Dedifferentiated amniotic fluid mesenchymal stem cell (primary cell): ENCODE measurements around the gene PNPLA7.

Experiments used
- DNase-seq: peaks from one replicate; pipeline ENCODE4 v3.0.0-alpha.2; 2016; ENCODE audit errors: extremely low spot score

Gene PNPLA7

GRCh38 chr9:137494550-137495351, 55.5 kb downstream of the PNPLA7 start:
- no peak for DNase-seq

GRCh38 chr9:137494104-137494544, 56.1 kb downstream of the PNPLA7 start:
- no peak for DNase-seq

DNA sequence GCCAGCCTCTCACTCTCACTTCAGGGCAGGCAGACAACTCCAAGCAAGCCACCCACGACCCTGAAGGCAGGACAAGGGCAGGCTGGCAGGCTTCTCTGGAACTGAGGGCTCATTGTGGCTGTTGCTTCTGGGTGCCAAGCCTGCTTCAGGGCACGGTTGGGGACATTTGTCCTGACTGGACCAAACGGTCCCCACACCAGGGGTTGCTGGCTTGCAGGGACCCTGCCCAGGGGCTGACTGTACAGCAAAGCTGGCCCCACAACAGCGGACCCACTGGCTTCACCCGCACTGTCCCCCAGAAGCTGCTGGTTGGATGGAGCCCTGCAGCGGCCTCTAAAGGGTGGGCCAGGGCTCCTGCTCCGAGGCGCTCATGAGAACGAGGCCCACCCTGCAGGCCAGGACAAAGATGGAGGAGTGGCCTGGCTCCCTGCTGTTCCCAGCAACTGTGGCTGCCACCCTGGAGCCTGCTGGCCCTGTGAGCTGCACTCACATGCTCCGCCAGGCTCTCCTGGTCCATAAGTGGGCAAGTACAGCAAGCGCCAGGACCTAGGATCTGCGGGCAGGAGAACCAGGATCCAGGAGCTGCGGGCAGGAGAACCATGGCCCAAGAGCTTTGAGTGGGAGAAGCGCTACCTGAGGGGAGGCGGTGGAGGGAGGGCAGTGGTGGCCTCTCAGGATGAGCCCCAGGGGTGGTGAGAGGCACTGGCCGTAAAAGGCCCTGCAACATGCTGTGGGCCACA, 56.7 kb downstream of the PNPLA7 start:
- DNase-seq = no peak

GRCh38 chr9:137492464-137493363, 57.5 kb downstream of the PNPLA7 start:
- DNase-seq = no peak

GRCh38 chr9:137491735-137492432, 58.3 kb downstream of the PNPLA7 start:
- DNase-seq = no peak

GRCh38 chr9:137490532-137491186, 59.5 kb downstream of the PNPLA7 start:
- DNase-seq = no peak

DNA sequence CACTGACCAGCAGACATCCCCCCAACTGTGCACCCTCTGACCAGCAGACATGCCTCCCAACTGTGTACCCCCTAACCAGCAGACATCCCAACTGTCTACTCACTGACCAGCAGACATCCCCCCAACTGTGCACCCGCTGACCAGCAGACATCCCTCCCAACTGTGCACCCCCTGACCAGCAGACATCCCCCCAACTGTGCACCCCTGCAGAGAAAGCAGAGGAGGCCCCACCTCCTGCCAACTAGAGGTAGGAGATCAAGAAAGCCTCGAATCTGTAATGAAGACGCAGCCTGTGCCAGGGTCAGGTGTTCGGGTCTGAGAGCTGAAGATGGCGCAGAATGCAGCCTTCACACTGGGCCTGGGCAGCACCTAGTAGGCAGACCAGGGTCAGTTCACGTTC, 61.3 kb downstream of the PNPLA7 start:
- DNase-seq = no peak

DNA sequence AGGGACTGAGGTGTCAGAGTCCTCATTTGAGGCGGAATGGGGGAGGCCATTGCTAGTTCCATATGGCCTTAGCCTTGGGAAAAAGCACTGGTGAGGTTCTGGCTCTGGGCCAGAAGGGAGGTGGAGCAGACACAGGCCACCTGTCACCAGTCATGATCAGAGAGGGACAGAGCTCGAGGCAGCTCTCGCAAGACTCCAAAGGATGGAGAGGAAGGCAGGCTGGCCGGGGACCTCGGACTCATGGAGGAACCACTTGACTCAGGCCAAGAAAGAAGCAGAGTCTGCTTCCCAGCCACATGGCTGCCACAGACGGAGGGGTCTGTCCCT, 61.9 kb downstream of the PNPLA7 start:
- DNase-seq = no peak

DNA sequence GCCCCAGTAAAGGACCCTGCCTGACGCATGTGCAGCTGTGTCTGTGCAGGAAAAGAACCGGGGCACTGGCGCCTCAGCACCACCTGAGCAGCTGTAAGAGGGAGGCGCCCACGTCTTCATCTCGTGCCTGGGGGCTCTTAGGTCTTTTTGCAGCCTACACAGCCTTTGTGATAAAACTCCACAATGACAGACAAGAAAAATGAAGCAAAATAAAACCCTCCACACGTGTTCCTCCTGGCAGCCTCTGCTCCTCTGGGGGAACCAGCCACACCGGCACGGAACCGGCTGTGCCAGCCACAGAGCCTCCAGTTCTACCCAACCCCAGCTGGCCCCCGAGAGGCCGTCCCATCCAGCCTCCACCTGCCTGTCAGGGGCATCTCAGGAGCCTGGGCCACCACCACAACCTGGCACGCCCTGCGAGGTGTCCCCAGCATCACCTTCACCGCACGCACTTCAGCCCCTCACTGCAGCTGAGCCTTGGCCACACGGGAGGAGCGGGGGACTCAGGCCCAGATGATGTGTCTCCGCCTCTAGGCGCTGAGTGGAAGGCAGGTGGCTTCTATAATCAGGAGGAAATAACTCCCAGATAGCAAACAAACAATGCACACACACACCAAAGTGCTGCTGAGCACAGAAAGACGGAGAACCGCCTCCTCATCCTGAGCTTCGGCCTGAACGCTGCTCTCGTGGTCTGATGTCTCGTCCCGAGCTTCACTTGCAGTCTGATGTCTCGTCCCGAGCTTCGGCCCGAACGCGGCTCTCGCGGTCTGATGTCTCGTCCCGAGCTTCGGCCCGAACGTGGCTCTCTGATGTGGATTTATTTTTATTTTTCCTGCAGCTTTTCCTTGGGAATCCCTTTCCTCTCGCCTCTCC, 62.5 kb downstream of the PNPLA7 start:
- DNase-seq = no peak

DNA sequence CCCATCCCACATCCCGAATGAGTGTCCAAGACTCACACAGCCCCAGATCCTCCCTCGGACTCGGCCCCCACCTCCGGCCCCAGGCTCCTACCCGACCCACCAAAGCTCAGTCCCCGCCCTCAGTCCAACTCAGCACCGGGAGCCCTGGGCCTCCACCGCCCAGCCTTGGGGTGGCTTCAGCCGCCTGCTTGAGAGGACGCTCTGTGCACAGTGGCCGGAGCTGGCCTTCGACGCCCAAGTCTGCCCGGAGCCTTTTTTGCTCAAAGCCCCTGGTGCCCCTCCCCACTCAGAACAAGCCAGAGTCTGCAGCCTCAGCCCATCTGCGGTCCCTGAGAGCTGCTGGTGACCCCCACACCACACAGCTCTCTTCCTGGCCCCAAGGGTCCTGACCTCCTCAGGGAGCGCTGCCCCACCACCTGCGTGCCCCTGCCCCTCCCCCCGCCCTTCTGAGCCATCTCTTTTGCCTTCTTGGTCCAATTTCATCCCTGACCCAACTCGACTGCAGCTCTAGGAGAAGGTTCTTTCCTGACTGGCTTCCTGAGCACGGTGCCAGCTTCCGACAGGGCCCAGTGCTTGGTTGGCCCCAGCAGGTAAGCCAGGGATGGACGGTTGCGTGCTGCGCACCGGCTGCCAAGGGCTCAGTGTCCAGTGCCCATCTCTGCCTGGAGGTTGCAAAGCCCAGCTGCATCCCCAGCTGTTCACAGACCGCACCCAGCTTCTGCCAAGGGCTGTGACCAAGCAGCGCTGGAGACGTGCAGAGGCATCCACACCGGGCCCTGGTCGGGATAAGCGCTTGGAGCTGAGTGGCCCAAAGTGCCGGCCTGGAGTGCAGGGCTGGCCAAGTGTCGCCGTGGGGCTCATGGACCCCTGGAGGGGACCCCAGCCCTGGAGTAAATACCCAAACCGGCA, 63.4 kb downstream of the PNPLA7 start:
- no peak for DNase-seq

- no peak for DNase-seq
These were observed 64.1 kb downstream of the PNPLA7 start for GRCh38 chr9:137486141-137486490.

- no peak for DNase-seq
These were observed 64.7 kb downstream of the PNPLA7 start for GRCh38 chr9:137485343-137486140.

DNA sequence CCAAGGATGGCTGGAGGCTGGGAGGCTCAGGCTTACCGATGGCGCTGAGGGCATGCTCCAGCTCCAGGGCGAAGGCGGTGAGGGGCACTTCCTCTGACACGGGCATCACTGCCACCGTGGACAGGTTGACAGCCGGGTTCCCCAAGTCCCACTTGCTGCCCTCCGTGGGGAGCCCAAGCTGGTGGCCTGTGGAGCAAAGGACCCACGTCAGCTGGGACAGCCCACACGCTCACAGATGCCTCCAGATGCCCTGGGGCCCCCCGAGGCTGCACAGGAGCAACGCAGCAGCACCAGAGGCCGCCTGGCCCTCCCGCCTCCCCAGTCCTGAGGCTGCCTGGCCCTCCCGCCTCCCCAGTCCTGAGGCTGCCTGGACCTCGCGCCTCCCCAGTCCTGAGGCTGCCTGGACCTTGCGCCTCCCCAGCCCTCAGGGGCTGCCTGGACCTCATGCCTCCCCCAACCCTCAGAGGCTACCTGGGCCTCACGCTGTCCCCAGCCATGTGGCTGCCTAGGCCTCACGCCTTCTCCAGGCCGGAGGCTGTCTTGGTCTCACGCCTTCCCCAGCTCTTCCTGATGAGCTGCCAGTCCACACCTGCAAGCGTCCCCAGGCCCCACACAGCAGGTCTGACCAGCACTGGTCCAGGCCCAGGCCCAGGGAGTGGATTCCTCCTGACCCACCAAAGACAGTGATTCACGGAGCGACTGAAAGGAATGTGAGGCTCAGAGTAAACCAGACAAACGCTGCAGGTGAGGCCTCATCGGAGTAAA, 65.5 kb downstream of the PNPLA7 start:
- no peak for DNase-seq

GRCh38 chr9:137482094-137482781, 68.0 kb downstream of the PNPLA7 start:
- peak; percentile 62 for DNase-seq

DNA sequence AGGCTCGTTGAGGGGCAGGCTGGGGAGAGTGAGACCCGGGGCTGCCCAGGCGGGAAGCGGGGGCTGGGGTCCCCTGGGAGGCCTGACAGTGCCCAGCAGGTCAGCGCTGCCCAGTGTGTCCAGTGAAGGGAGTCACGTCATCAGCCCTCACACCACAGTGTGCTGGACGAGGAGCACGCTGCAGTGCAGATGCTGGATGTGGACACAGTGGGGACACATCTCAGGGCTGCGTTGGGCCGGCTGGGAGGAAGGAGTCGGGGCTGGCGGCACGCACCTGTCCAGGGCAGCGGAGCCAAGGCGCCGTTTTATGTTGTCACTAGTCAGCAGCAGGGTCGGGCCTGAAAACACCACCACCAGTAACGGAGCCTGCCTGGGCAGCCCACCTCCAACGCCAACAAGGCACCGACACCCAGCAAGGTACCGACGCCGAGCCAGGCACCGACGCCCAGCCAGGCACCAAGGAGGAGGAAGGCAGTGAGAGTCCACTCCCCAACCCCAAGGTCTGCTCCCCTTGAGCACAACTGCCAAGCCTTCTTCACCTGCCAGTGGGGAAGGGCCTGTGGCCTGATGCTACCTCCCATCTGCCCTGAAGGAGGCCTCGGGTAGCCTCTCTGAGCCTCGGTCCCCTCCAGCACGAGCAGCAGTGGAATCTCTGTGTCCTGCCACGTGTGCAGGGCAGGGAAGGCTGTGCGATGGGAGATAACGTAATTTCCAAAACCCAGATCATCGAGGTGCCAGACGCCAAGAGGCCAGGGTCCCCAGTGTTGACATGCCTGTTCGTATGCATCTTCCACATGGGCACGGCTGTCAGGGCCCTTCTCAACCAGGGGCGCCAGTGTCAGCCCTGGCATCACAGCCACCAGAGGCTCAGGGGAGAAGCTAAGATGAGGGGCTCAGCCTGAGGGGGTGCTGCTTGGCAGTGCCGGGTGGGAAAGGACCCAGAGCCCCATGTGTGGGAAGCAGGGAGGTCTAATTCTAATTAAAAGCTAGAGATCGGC, 69.2 kb downstream of the PNPLA7 start:
- DNase-seq = no peak
